ENCODE results near the gene WDR53. TPM values are rescaled to one million over a fixed set of nuclear protein-coding genes. Genes with fewer than 3 reads are reported as not detected.

WDR53 gene
- total RNA-seq, 4 donors from 2014 or later, result 1.6 to 14.2 (median 4.6) TPM; not detected in 1

- WGBS, 2 donors (ENCODE audit: low coverage in 1 of 2), result 28 to 44% methylated on average over 9 to 12 of the region's 12 CpGs
- intact Hi-C loops (cut with DNase I; ENCODE audit: low total_unique reads) (loop anchor here (5.0 kb wide), 1 partner anchor 262 kb away; no protein-coding TSS in a partner anchor), in situ Hi-C loops (cut with MboI; ENCODE audit: low pct_ligation_motif_present in 1 of 4, low pct_unique_long_range_greater_than_20kb in 1 of 4, low sequenced_read_pairs in 3 of 4) (loop anchor here in 3 of 4 donors (5.0 to 25.0 kb wide), 2 partner anchors 257 to 262 kb away; no protein-coding TSS in a partner anchor)
- Histone ChIP-seq H3K27me3 (no peaks in the 10 kb centered on the region), H3K9me3 (peaks cover 27 to 28% of the 10 kb centered on the region in 2 donors), H3K4me3 (no peak overlapping the region), H3K27ac (no peak overlapping the region), H3K36me3 (no peaks in the 10 kb centered on the region), H3K4me1 (no peaks in the 10 kb centered on the region)
- peak; percentile 60 for DNase-seq
- no peak for TF ChIP-seq POLR2A (IDR thresholded peaks at IDR 0.05)
- TF ChIP-seq CTCF (IDR thresholded peaks at IDR 0.05), result peak; percentile 45 to 59 (median 53)
- TF ChIP-seq EP300 (IDR thresholded peaks at IDR 0.05; ENCODE audit: low read depth), result no peak
Observed at GRCh38 chr3:196518966-196519717, 49.2 kb downstream of the WDR53 start.

- H3K27ac ChIP-seq, result no peak overlapping the region
- H3K9me3 ChIP-seq, result peaks cover 27 to 28% of the 10 kb centered on the region in 2 donors
- in situ Hi-C loops (cut with MboI; ENCODE audit: low pct_ligation_motif_present in 1 of 4, low pct_unique_long_range_greater_than_20kb in 1 of 4, low sequenced_read_pairs in 3 of 4) (loop anchor here in 3 of 4 donors (5.0 to 25.0 kb wide), 2 partner anchors 256 to 261 kb away; no protein-coding TSS in a partner anchor), intact Hi-C loops (cut with DNase I; ENCODE audit: low total_unique reads) (loop anchor here (5.0 kb wide), 1 partner anchor 261 kb away; no protein-coding TSS in a partner anchor)
- H3K36me3 ChIP-seq, result no peaks in the 10 kb centered on the region
- H3K4me3 ChIP-seq, result no peak overlapping the region
- WGBS, 2 donors (ENCODE audit: low coverage in 1 of 2), result 78 to 79% methylated on average over 2 of the region's 2 CpGs
- TF ChIP-seq EP300 (IDR thresholded peaks at IDR 0.05; ENCODE audit: low read depth), result no peak
- TF ChIP-seq POLR2A (IDR thresholded peaks at IDR 0.05), result no peak
- no peak for TF ChIP-seq POLR2AphosphoS5 (IDR thresholded peaks at IDR 0.05)
- TF ChIP-seq CTCF (IDR thresholded peaks at IDR 0.05), result no peak
- no peaks in the 10 kb centered on the region for H3K27me3 ChIP-seq
- H3K4me1 ChIP-seq, result no peaks in the 10 kb centered on the region
- no peak for DNase-seq
Observed at GRCh38 chr3:196517919-196518318, 50.4 kb downstream of the WDR53 start.

GRCh38 chr3:196517162-196517800 is 51.1 kb downstream of the WDR53 start:
- 68 to 88% methylated on average over 2 of the region's 2 CpGs for whole genome bisulfite sequencing, 2 donors (ENCODE audit: low coverage in 1 of 2)
- Histone ChIP-seq H3K27me3 (no peaks in the 10 kb centered on the region), H3K4me3 (no peak overlapping the region), H3K36me3 (no peaks in the 10 kb centered on the region), H3K27ac (no peak overlapping the region), H3K9me3 (peaks cover 27 to 28% of the 10 kb centered on the region in 2 donors), H3K4me1 (no peaks in the 10 kb centered on the region)
- DNase-seq, result no peak
- in situ Hi-C loops (cut with MboI; ENCODE audit: low pct_ligation_motif_present in 1 of 4, low pct_unique_long_range_greater_than_20kb in 1 of 4, low sequenced_read_pairs in 3 of 4), result loop anchor here in 3 of 4 donors (5.0 to 25.0 kb wide), 2 partner anchors 255 to 260 kb away; no protein-coding TSS in a partner anchor
- TF ChIP-seq POLR2A (IDR thresholded peaks at IDR 0.05) (no peak), CTCF (IDR thresholded peaks at IDR 0.05) (no peak), EP300 (IDR thresholded peaks at IDR 0.05; ENCODE audit: low read depth) (no peak), POLR2AphosphoS5 (IDR thresholded peaks at IDR 0.05) (no peak)
- intact Hi-C loops (cut with DNase I; ENCODE audit: low total_unique reads), result loop anchor here (5.0 kb wide), 1 partner anchor 260 kb away; no protein-coding TSS in a partner anchor

Measured in transverse colon (tissue), 4 donors.